Coronary artery (tissue), 2 donors: ENCODE results near the gene EPB41L1.

Experiments used
- DNase-seq: peaks from one replicate; pipeline ENCODE4 v3.0.0-alpha.2; 2017; ENCODE audit warnings: low spot score
- H3K27ac ChIP-seq, 2 donors: fragments of 200-600 bp; sonication (generic); one replicate each; pipeline ENCODE4 v1.5.1; 2016 to 2019
- H3K4me3 ChIP-seq: fragments of 200-600 bp; sonication (generic); 2 replicates; pipeline ENCODE4 v1.5.1; 2016; ENCODE audit warnings: mild to moderate bottlenecking, moderate library complexity
- CTCF ChIP-seq: fragments of 200-600 bp; sonication (generic); IDR thresholded peaks from one replicate; pipeline ENCODE4 v1.5.1; 2019; ENCODE audit warnings: antibody characterized with exemption

Gene EPB41L1

GRCh38 chr20:36264426-36265246 lies 110.1 kb downstream of the EPB41L1 start:
- TF ChIP-seq CTCF, result no peak
- no peak for DNase-seq
- Histone ChIP-seq H3K4me3 (no peak overlapping the region), H3K27ac (no peak overlapping the region)

- no peak overlapping the region for H3K4me3 ChIP-seq
- no peak for DNase-seq
- TF ChIP-seq CTCF, result no peak
- H3K27ac ChIP-seq, result no peak overlapping the region
Measured at GRCh38 chr20:36266189-36266588, 111.6 kb downstream of the EPB41L1 start.

- H3K4me3 ChIP-seq, result no peak overlapping the region
- no peak for DNase-seq
- no peak overlapping the region for H3K27ac ChIP-seq
- no peak for TF ChIP-seq CTCF
Measured at GRCh38 chr20:36267605-36268381, 113.3 kb downstream of the EPB41L1 start.

- no peak for TF ChIP-seq CTCF
- H3K4me3 ChIP-seq, result no peak overlapping the region
- DNase-seq, result no peak
- no peak overlapping the region for H3K27ac ChIP-seq
Measured at GRCh38 chr20:36268440-36269342, 114.2 kb downstream of the EPB41L1 start.

GRCh38 chr20:36269507-36269906 lies 115.0 kb downstream of the EPB41L1 start:
- H3K4me3 ChIP-seq, result no peak overlapping the region
- no peak overlapping the region for H3K27ac ChIP-seq
- TF ChIP-seq CTCF, result no peak
- no peak for DNase-seq

- DNase-seq, result no peak
- TF ChIP-seq CTCF, result no peak
- no peak overlapping the region for H3K27ac ChIP-seq
- no peak overlapping the region for H3K4me3 ChIP-seq
Measured at GRCh38 chr20:36270744-36271638, 116.5 kb downstream of the EPB41L1 start.
